HepG2 (cell line): Measurements from ENCODE around the gene AFF1.
A peak's percentile ranks its signal among the peaks of the same experiment; 100 is the strongest.

Experiments
- CTCF ChIP-seq: sonication (generic); formaldehyde crosslinking; IDR thresholded peaks from 2 replicates; pipeline ENCODE4 v1.5.0; 2020; ENCODE audit warnings: mild to moderate bottlenecking, missing genetic modification reagents, moderate library complexity
- NBN ChIP-seq: fragments of 450-650 bp; conservative IDR thresholded peaks from 2 replicates; pipeline ENCODE4 v1.6.1; 2017
- PAXIP1 ChIP-seq: sonication (generic); formaldehyde crosslinking; conservative IDR thresholded peaks from 2 replicates; pipeline ENCODE4 v1.4.0; 2020; ENCODE audit warnings: mild to moderate bottlenecking, missing genetic modification reagents, moderate library complexity
- SATB2 ChIP-seq: sonication (generic); formaldehyde crosslinking; IDR thresholded peaks from 2 replicates; pipeline ENCODE4 v1.5.0; 2020; ENCODE audit warnings: missing genetic modification reagents
- SUZ12 ChIP-seq: fragments of 150-350 bp; IDR thresholded peaks from 2 replicates; pipeline ENCODE4 v1.6.1; 2014; ENCODE audit warnings: low read depth, low read length
- ZBTB21 ChIP-seq: sonication (generic); formaldehyde crosslinking; IDR thresholded peaks from 2 replicates; pipeline ENCODE4 v1.4.0; 2020; ENCODE audit warnings: missing genetic modification reagents
- ZBTB7A ChIP-seq: sonication (generic); formaldehyde crosslinking; IDR thresholded peaks from 2 replicates; pipeline ENCODE4 v1.8.0; 2022; ENCODE audit warnings: mild to moderate bottlenecking, missing genetic modification reagents
- ZIK1 ChIP-seq: sonication (generic); formaldehyde crosslinking; IDR thresholded peaks from 2 replicates; pipeline ENCODE4 v1.5.0; 2020; ENCODE audit warnings: mild to moderate bottlenecking, low read depth, missing genetic modification reagents, borderline replicate concordance
- ZNF609 ChIP-seq: sonication (generic); formaldehyde crosslinking; IDR thresholded peaks from 2 replicates; pipeline ENCODE4 v1.4.0; 2020; ENCODE audit warnings: mild to moderate bottlenecking, missing genetic modification reagents, borderline replicate concordance

GRCh38 chr4:86898562-86898961 lies 36.2 kb upstream of the AFF1 start:
- TF ChIP-seq NBN, result no peak
- TF ChIP-seq SATB2 (CRISPR knock-in tag), result no peak
- TF ChIP-seq ZBTB21 (CRISPR knock-in tag), result no peak
- TF ChIP-seq ZIK1, result no peak
- TF ChIP-seq ZBTB7A (CRISPR knock-in tag), result no peak
- TF ChIP-seq ZNF609 (CRISPR knock-in tag), result no peak
- no peak for TF ChIP-seq PAXIP1 (CRISPR knock-in tag)
- peak; percentile 52 for TF ChIP-seq CTCF (CRISPR knock-in tag)
- TF ChIP-seq SUZ12, result no peak
